ENCODE data around the gene CPSF4L. TPM values are rescaled to one million over a fixed set of nuclear protein-coding genes. Genes with fewer than 3 reads are reported as not detected.

CPSF4L gene
- polyA plus RNA-seq, 1 donor (not counting 4 experiments of a cell fraction or from before 2014, with no cell fraction given): not detected

- Histone ChIP-seq H3K9me1 (ENCODE audit: control insufficient read depth, extremely low read depth, insufficient read depth, low read length) (no peaks in the 10 kb centered on the region), H4K20me1 (ENCODE audit: control insufficient read depth, extremely low read depth, insufficient read depth, low read length) (peaks cover 2% of the 10 kb centered on the region), H3K9ac (ENCODE audit: control insufficient read depth, extremely low read depth, insufficient read depth, low read length) (no peak overlapping the region), H3K36me3 (ENCODE audit: control insufficient read depth in 2 of 2, extremely low read depth in 1 of 2, insufficient read depth in 2 of 2, low read length in 2 of 2) (peaks cover 40 to 53% of the 10 kb centered on the region in 2 experiments), H3K4me2 (ENCODE audit: control insufficient read depth, extremely low read depth, insufficient read depth, low read depth, low read length) (no peak overlapping the region), H3K4me3 (ENCODE audit: control insufficient read depth in 2 of 3, extremely low read depth in 1 of 3, insufficient read depth in 2 of 3, low read depth in 1 of 3, low read length in 3 of 3) (no peak overlapping the region), H3K4me1 (ENCODE audit: control insufficient read depth, extremely low read depth, insufficient read depth, low read length) (no peaks in the 10 kb centered on the region), H3K79me2 (ENCODE audit: control insufficient read depth, insufficient read depth, low read length) (peaks cover 3% of the 10 kb centered on the region), H2AFZ (ENCODE audit: control insufficient read depth, low read length) (no peak overlapping the region), H3K9me3 (ENCODE audit: control insufficient read depth, low read depth, low read length) (no peaks in the 10 kb centered on the region), H3K27me3 (ENCODE audit: control insufficient read depth, extremely low read depth, insufficient read depth, low read length) (no peaks in the 10 kb centered on the region), H3K27ac (ENCODE audit: control insufficient read depth, insufficient read depth, low read length) (no peak overlapping the region)
- DNase-seq (ENCODE audit: low read depth, low spot score) (no peak), FAIRE-seq (no peak)
- TF ChIP-seq EZH2 (IDR thresholded peaks at IDR 0.05; ENCODE audit: low read length): no peak
- TF ChIP-seq, protein P1, sequence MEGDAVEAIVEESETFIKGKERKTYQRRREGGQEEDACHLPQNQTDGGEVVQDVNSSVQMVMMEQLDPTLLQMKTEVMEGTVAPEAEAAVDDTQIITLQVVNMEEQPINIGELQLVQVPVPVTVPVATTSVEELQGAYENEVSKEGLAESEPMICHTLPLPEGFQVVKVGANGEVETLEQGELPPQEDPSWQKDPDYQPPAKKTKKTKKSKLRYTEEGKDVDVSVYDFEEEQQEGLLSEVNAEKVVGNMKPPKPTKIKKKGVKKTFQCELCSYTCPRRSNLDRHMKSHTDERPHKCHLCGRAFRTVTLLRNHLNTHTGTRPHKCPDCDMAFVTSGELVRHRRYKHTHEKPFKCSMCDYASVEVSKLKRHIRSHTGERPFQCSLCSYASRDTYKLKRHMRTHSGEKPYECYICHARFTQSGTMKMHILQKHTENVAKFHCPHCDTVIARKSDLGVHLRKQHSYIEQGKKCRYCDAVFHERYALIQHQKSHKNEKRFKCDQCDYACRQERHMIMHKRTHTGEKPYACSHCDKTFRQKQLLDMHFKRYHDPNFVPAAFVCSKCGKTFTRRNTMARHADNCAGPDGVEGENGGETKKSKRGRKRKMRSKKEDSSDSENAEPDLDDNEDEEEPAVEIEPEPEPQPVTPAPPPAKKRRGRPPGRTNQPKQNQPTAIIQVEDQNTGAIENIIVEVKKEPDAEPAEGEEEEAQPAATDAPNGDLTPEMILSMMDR (optimal IDR thresholded peaks at IDR 0.05 in 1 of 3, IDR thresholded peaks at IDR 0.05 in 1 of 3, conservative IDR thresholded peaks at IDR 0.05 in 1 of 3; ENCODE audit: extremely low read depth in 1 of 3, insufficient read depth in 2 of 3, low read length in 3 of 3): no peak
- dilution Hi-C loops (cut with MboI; ENCODE audit: extremely low pct_ligation_motif_present, low sequenced_read_pairs): no loop called here
Observed at GRCh38 chr17:73199751-73200317, 61.8 kb downstream of the CPSF4L start.

DNA sequence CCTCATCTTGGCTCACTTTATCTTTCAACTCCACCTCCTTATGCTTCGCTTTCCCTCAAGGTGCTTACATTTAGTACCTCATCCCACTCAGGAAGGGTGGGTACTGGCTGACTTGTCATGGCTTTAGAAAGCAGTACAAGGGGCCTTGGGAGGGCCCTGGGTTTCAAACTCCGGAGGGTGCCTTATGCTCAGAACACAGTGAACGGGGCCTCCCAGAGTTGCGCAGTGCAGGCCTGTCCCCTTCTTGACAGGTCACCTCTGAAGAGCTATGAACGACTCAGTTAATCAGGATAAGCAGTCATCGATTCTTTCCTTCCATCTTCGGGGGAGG lies 62.8 kb downstream of the CPSF4L start:
- Histone ChIP-seq H3K9ac (ENCODE audit: control insufficient read depth, extremely low read depth, insufficient read depth, low read length) (no peak overlapping the region), H3K9me3 (ENCODE audit: control insufficient read depth, low read depth, low read length) (no peaks in the 10 kb centered on the region), H3K4me3 (ENCODE audit: control insufficient read depth in 2 of 3, extremely low read depth in 1 of 3, insufficient read depth in 2 of 3, low read depth in 1 of 3, low read length in 3 of 3) (no peak overlapping the region), H3K9me1 (ENCODE audit: control insufficient read depth, extremely low read depth, insufficient read depth, low read length) (no peaks in the 10 kb centered on the region), H4K20me1 (ENCODE audit: control insufficient read depth, extremely low read depth, insufficient read depth, low read length) (peaks cover 2% of the 10 kb centered on the region), H3K4me1 (ENCODE audit: control insufficient read depth, extremely low read depth, insufficient read depth, low read length) (peaks cover under 1% of the 10 kb centered on the region), H3K36me3 (ENCODE audit: control insufficient read depth in 2 of 2, extremely low read depth in 1 of 2, insufficient read depth in 2 of 2, low read length in 2 of 2) (peaks cover 36 to 49% of the 10 kb centered on the region in 2 experiments), H3K4me2 (ENCODE audit: control insufficient read depth, extremely low read depth, insufficient read depth, low read depth, low read length) (no peak overlapping the region), H3K79me2 (ENCODE audit: control insufficient read depth, insufficient read depth, low read length) (peaks cover 4% of the 10 kb centered on the region), H2AFZ (ENCODE audit: control insufficient read depth, low read length) (no peak overlapping the region), H3K27me3 (ENCODE audit: control insufficient read depth, extremely low read depth, insufficient read depth, low read length) (no peaks in the 10 kb centered on the region), H3K27ac (ENCODE audit: control insufficient read depth, insufficient read depth, low read length) (no peak overlapping the region)
- dilution Hi-C loops (cut with MboI; ENCODE audit: extremely low pct_ligation_motif_present, low sequenced_read_pairs): no loop called here
- TF ChIP-seq EZH2 (IDR thresholded peaks at IDR 0.05; ENCODE audit: low read length): no peak
- TF ChIP-seq, protein P1 (optimal IDR thresholded peaks at IDR 0.05 in 1 of 3, IDR thresholded peaks at IDR 0.05 in 1 of 3, conservative IDR thresholded peaks at IDR 0.05 in 1 of 3; ENCODE audit: extremely low read depth in 1 of 3, insufficient read depth in 2 of 3, low read length in 3 of 3): no peak
- DNase-seq (ENCODE audit: low read depth, low spot score) (no peak), FAIRE-seq (no peak)

Other genes with a start within 250 kb of the CPSF4L start
- gene SLC39A11, start 169.2 kb downstream of the CPSF4L start, polyA plus RNA-seq: 11.5 to 19.3 TPM (median 12.6 TPM) in 3 replicates
- gene SSTR2, start 96.9 kb downstream of the CPSF4L start, polyA plus RNA-seq: not detected in 3 replicates
- gene COG1, start 68.8 kb downstream of the CPSF4L start, polyA plus RNA-seq: 16.4 to 18.4 TPM (median 16.7 TPM) in 3 replicates
- 5.9 to 11.1 TPM (median 9.4 TPM) in 3 replicates for gene CDC42EP4, start 50.1 kb upstream of the CPSF4L start, polyA plus RNA-seq